HepG2 (cell line): ENCODE measurements around the gene CIROP. TPM values are rescaled to one million over a fixed set of nuclear protein-coding genes. Genes with fewer than 3 reads are reported as not detected.

Experiments
- AKAP8 ChIP-seq: sonication (generic); formaldehyde crosslinking; IDR thresholded peaks from 2 replicates; pipeline ENCODE4 v1.5.1; 2020; ENCODE audit warnings: mild to moderate bottlenecking, missing genetic modification reagents
- DNMT1 ChIP-seq: sonication (generic); formaldehyde crosslinking; IDR thresholded peaks from 2 replicates; pipeline ENCODE4 v1.5.1; 2020; ENCODE audit warnings: mild to moderate bottlenecking, missing genetic modification reagents
- FOXP1 ChIP-seq, 2 experiments: fragments of 450-650 bp in 1 of 2; IDR thresholded peaks; 2 replicates each; pipeline ENCODE4 v1.6.1; 2017 to 2018; ENCODE audit warnings: antibody characterized with exemption in 1 of 2
- HES4 ChIP-seq: sonication (generic); formaldehyde crosslinking; IDR thresholded peaks from 2 replicates; pipeline ENCODE4 v1.9.0; 2021; ENCODE audit warnings: mild to moderate bottlenecking, missing genetic modification reagents, borderline replicate concordance
- KLF12 ChIP-seq: sonication (generic); formaldehyde crosslinking; IDR thresholded peaks from 2 replicates; pipeline ENCODE4 v1.4.0; 2020; ENCODE audit warnings: missing genetic modification reagents, borderline replicate concordance
- SMARCE1 ChIP-seq: fragments of 450-650 bp; IDR thresholded peaks from 2 replicates; pipeline ENCODE4 v1.6.1; 2017; ENCODE audit warnings: borderline replicate concordance
- ZMYM4 ChIP-seq: sonication (generic); formaldehyde crosslinking; IDR thresholded peaks from 2 replicates; pipeline ENCODE4 v1.8.1; 2023; ENCODE audit warnings: mild to moderate bottlenecking, missing genetic modification reagents
- ZNF12 ChIP-seq: sonication (generic); formaldehyde crosslinking; IDR thresholded peaks from 2 replicates; pipeline ENCODE4 v1.5.0; 2020; ENCODE audit warnings: missing genetic modification reagents
- ZNF552 ChIP-seq: sonication (generic); formaldehyde crosslinking; IDR thresholded peaks from 2 replicates; pipeline ENCODE4 v1.9.0; 2022; ENCODE audit warnings: missing genetic modification reagents, mild to moderate bottlenecking, borderline replicate concordance
- ZNF772 ChIP-seq: sonication (generic); formaldehyde crosslinking; IDR thresholded peaks from 2 replicates; pipeline ENCODE4 v1.5.0; 2020; ENCODE audit warnings: mild to moderate bottlenecking, missing genetic modification reagents
- polyA plus RNA-seq, 8 experiments: library from polyadenylated mRNA; depleted of rRNA in 3 of 8; stranded (reverse) in 7 of 8; unstranded in 1 of 8; fragments of >200 nt; fragmentation: Illumina TruSeq in 4 of 8; extraction: Trizol in 4 of 8; gene quantifications; 2 replicates each; pipeline versions ENCODE4 v1.2.1 to v1.2.3, GENCODE V29; 2011 to 2016; ENCODE audit warnings: low read depth in 4 of 8, missing spikeins in 1 of 8, mixed read lengths in 1 of 8; ENCODE audit not compliant: insufficient read depth in 1 of 8
- total RNA-seq, 5 experiments: library from RNA; depleted of rRNA; stranded (reverse); fragments of >200 nt; fragmentation: Illumina TruSeq; extraction: Trizol; gene quantifications; 2 replicates each; pipeline ENCODE4 v1.2.3, GENCODE V29; 2016; ENCODE audit warnings: low read depth in 1 of 5
- TF ChIP-seq, protein P1 (sequence below): sonication (generic); formaldehyde crosslinking; IDR thresholded peaks from 2 replicates; pipeline ENCODE4 v1.4.0; 2020; ENCODE audit warnings: mild to moderate bottlenecking, missing genetic modification reagents
- TF ChIP-seq, protein P2 (sequence below): sonication (generic); formaldehyde crosslinking; IDR thresholded peaks from 2 replicates; pipeline ENCODE4; 2020; ENCODE audit warnings: missing genetic modification reagents, mild to moderate bottlenecking, borderline replicate concordance
- TF ChIP-seq, protein P3 (sequence below): sonication (generic); formaldehyde crosslinking; IDR thresholded peaks from 2 replicates; pipeline ENCODE4 v1.4.0; 2020; ENCODE audit warnings: missing genetic modification reagents
- TF ChIP-seq, protein P4 (sequence below): IDR thresholded peaks from 2 replicates; pipeline ENCODE4 v1.6.1; 2016
- TF ChIP-seq, protein P5 (sequence below): IDR thresholded peaks from 2 replicates; pipeline ENCODE4 v1.6.1; 2016; ENCODE audit warnings: low read depth, borderline replicate concordance
- TF ChIP-seq, protein P6 (sequence below): IDR thresholded peaks from 2 replicates; pipeline ENCODE4 v1.6.1; 2016; ENCODE audit warnings: low read depth, control low read depth

Gene CIROP
- total and polyA plus RNA-seq, 2 of the 13 experiments (the other 11 are each of a cell fraction or from before 2014, with no cell fraction given) = 0.07 TPM; not detected in 1

DNA sequence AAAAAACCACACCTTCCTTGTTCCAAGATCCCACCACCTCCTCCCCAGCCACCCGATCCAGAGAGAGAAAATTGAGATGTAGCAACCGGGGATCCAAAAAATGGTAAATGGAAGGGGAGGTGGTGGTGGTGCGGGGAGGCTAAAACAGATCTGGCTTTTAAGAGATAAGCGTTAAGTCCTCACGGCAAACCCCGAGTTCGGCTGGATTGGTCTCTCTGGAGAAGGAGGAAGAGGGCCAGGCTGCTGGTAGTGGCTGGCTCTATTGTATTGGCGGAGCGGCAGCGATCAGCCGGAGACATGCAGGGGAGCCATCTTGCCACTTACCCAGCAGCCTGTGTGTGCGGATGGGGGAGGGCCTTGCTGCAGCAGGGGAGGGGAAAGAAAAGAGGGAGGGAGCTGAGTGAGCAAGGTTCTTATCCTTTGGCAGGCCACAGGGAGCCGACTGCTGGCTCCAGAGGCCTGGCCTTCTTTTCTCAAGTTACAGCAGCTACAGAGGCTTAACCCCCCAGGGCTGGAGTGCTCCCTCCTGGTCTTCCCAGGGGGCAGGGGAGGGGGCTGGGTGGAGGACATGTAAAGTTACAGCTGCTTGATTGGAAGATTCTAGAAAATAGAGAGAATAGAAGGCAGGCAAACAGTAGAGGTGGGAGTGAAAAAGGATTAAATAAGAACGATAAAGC is 33.4 kb downstream of the CIROP start (continued):
- TF ChIP-seq ZNF552 (0 out of 2 replicates have a peak, but pooled peaks have one; percentile 15), ZNF12 (CRISPR knock-in tag) (peak; percentile 49; the same call in 1 of the 2 replicates), ZMYM4 (CRISPR knock-in tag) (peak; percentile 90), AKAP8 (CRISPR knock-in tag) (0 out of 2 replicates have a peak, but pooled peaks have one; percentile 78), KLF12 (CRISPR knock-in tag) (no peak), SMARCE1 (no peak), FOXP1 (IDR thresholded peaks at IDR 0.05) (no peak), FOXP1 (CRISPR knock-in tag; IDR thresholded peaks at IDR 0.05) (0 out of 2 replicates have a peak, but pooled peaks have one; percentile 9), HES4 (CRISPR knock-in tag) (peak; percentile 89), ZNF772 (CRISPR knock-in tag) (peak; percentile 23; the same call in 1 of the 2 replicates), DNMT1 (CRISPR knock-in tag) (0 out of 2 replicates have a peak, but pooled peaks have one; percentile 16)
- TF ChIP-seq, protein P1, sequence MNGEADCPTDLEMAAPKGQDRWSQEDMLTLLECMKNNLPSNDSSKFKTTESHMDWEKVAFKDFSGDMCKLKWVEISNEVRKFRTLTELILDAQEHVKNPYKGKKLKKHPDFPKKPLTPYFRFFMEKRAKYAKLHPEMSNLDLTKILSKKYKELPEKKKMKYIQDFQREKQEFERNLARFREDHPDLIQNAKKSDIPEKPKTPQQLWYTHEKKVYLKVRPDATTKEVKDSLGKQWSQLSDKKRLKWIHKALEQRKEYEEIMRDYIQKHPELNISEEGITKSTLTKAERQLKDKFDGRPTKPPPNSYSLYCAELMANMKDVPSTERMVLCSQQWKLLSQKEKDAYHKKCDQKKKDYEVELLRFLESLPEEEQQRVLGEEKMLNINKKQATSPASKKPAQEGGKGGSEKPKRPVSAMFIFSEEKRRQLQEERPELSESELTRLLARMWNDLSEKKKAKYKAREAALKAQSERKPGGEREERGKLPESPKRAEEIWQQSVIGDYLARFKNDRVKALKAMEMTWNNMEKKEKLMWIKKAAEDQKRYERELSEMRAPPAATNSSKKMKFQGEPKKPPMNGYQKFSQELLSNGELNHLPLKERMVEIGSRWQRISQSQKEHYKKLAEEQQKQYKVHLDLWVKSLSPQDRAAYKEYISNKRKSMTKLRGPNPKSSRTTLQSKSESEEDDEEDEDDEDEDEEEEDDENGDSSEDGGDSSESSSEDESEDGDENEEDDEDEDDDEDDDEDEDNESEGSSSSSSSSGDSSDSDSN (CRISPR knock-in tag) = peak; percentile 46; the same call in 1 of the 2 replicates
- TF ChIP-seq, protein P2, sequence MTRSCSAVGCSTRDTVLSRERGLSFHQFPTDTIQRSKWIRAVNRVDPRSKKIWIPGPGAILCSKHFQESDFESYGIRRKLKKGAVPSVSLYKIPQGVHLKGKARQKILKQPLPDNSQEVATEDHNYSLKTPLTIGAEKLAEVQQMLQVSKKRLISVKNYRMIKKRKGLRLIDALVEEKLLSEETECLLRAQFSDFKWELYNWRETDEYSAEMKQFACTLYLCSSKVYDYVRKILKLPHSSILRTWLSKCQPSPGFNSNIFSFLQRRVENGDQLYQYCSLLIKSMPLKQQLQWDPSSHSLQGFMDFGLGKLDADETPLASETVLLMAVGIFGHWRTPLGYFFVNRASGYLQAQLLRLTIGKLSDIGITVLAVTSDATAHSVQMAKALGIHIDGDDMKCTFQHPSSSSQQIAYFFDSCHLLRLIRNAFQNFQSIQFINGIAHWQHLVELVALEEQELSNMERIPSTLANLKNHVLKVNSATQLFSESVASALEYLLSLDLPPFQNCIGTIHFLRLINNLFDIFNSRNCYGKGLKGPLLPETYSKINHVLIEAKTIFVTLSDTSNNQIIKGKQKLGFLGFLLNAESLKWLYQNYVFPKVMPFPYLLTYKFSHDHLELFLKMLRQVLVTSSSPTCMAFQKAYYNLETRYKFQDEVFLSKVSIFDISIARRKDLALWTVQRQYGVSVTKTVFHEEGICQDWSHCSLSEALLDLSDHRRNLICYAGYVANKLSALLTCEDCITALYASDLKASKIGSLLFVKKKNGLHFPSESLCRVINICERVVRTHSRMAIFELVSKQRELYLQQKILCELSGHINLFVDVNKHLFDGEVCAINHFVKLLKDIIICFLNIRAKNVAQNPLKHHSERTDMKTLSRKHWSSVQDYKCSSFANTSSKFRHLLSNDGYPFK (CRISPR knock-in tag) = peak; percentile 90; the same call in 1 of the 2 replicates
- TF ChIP-seq, protein P3, sequence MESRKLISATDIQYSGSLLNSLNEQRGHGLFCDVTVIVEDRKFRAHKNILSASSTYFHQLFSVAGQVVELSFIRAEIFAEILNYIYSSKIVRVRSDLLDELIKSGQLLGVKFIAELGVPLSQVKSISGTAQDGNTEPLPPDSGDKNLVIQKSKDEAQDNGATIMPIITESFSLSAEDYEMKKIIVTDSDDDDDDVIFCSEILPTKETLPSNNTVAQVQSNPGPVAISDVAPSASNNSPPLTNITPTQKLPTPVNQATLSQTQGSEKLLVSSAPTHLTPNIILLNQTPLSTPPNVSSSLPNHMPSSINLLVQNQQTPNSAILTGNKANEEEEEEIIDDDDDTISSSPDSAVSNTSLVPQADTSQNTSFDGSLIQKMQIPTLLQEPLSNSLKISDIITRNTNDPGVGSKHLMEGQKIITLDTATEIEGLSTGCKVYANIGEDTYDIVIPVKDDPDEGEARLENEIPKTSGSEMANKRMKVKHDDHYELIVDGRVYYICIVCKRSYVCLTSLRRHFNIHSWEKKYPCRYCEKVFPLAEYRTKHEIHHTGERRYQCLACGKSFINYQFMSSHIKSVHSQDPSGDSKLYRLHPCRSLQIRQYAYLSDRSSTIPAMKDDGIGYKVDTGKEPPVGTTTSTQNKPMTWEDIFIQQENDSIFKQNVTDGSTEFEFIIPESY (CRISPR knock-in tag) = peak; percentile 72
- TF ChIP-seq, protein P4, sequence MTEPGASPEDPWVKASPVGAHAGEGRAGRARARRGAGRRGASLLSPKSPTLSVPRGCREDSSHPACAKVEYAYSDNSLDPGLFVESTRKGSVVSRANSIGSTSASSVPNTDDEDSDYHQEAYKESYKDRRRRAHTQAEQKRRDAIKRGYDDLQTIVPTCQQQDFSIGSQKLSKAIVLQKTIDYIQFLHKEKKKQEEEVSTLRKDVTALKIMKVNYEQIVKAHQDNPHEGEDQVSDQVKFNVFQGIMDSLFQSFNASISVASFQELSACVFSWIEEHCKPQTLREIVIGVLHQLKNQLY (CRISPR knock-in tag) = peak; percentile 29
- TF ChIP-seq, protein P5, sequence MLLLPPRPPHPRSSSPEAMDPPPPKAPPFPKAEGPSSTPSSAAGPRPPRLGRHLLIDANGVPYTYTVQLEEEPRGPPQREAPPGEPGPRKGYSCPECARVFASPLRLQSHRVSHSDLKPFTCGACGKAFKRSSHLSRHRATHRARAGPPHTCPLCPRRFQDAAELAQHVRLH = peak; percentile 87; the same call in 1 of the 2 replicates
- TF ChIP-seq, protein P6, sequence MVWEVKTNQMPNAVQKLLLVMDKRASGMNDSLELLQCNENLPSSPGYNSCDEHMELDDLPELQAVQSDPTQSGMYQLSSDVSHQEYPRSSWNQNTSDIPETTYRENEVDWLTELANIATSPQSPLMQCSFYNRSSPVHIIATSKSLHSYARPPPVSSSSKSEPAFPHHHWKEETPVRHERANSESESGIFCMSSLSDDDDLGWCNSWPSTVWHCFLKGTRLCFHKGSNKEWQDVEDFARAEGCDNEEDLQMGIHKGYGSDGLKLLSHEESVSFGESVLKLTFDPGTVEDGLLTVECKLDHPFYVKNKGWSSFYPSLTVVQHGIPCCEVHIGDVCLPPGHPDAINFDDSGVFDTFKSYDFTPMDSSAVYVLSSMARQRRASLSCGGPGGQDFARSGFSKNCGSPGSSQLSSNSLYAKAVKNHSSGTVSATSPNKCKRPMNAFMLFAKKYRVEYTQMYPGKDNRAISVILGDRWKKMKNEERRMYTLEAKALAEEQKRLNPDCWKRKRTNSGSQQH (CRISPR knock-in tag) = peak; percentile 92
